HepG2 (cell line): Measurements from ENCODE around the gene SNX19. TPM values are rescaled to one million over a fixed set of nuclear protein-coding genes. Genes with fewer than 3 reads are reported as not detected.

Experiments used
- ARNT ChIP-seq: fragments of 450-650 bp; IDR thresholded peaks from 2 replicates; pipeline ENCODE4 v1.6.1; 2017
- ATF6 ChIP-seq: sonication (generic); formaldehyde crosslinking; conservative IDR thresholded peaks from 2 replicates; pipeline ENCODE4 v1.4.0; 2020; ENCODE audit warnings: missing genetic modification reagents
- ATF7 ChIP-seq, 2 experiments: fragments of 450-650 bp in 1 of 2; sonication (generic) in 1 of 2; formaldehyde crosslinking in 1 of 2; IDR thresholded peaks; 2 replicates each; pipeline versions ENCODE4 v1.4.0 to v1.6.1; 2016 to 2020; ENCODE audit warnings: antibody characterized with exemption in 1 of 2, mild to moderate bottlenecking in 1 of 2, missing genetic modification reagents in 1 of 2
- CC2D1A ChIP-seq: sonication (generic); formaldehyde crosslinking; IDR thresholded peaks from 2 replicates; pipeline ENCODE4 v1.8.1; 2023; ENCODE audit warnings: mild to moderate bottlenecking, missing genetic modification reagents
- ELF4 ChIP-seq: sonication (generic); formaldehyde crosslinking; IDR thresholded peaks from 2 replicates; pipeline ENCODE4 v1.5.0; 2020; ENCODE audit warnings: missing genetic modification reagents, mild to moderate bottlenecking, moderate library complexity, borderline replicate concordance
- HDAC2 ChIP-seq: sonication (generic); formaldehyde crosslinking; IDR thresholded peaks from 2 replicates; pipeline ENCODE4 v1.4.0; 2020; ENCODE audit warnings: missing genetic modification reagents
- HMGXB4 ChIP-seq, 2 experiments: sonication (generic) in 1 of 2; formaldehyde crosslinking in 1 of 2; IDR thresholded peaks; 2 replicates each; pipeline versions ENCODE4 v1.4.0 to v1.6.1; 2018 to 2020; ENCODE audit warnings: missing genetic modification reagents in 2 of 2, borderline replicate concordance in 1 of 2, low read depth in 1 of 2, mild to moderate bottlenecking in 1 of 2, missing biosample characterization in 1 of 2
- HOXA3 ChIP-seq: sonication (generic); formaldehyde crosslinking; IDR thresholded peaks from 2 replicates; pipeline ENCODE4 v1.5.0; 2020; ENCODE audit warnings: missing genetic modification reagents
- KLF16 ChIP-seq, 2 experiments: sonication (generic) in 1 of 2; formaldehyde crosslinking in 1 of 2; IDR thresholded peaks; 2 replicates each; pipeline versions ENCODE4 v1.6.1 to v1.8.0; 2016 to 2023; ENCODE audit warnings: missing genetic modification reagents in 2 of 2, missing compliant biosample characterization in 1 of 2
- MXD3 ChIP-seq: IDR thresholded peaks from 2 replicates; pipeline ENCODE4 v1.6.1; 2016; ENCODE audit warnings: mild to moderate bottlenecking, missing biosample characterization, missing genetic modification reagents
- PHF20 ChIP-seq: sonication (generic); formaldehyde crosslinking; IDR thresholded peaks from 2 replicates; pipeline ENCODE4 v1.5.0; 2020; ENCODE audit warnings: mild to moderate bottlenecking, missing genetic modification reagents
- PHF5A ChIP-seq: IDR thresholded peaks from one replicate; pipeline ENCODE4 v1.6.1; 2018; ENCODE audit warnings: low read depth, missing genetic modification reagents; ENCODE audit not compliant: unreplicated experiment
- POGZ ChIP-seq: sonication (generic); formaldehyde crosslinking; IDR thresholded peaks from 2 replicates; pipeline ENCODE4 v1.4.0; 2020; ENCODE audit warnings: mild to moderate bottlenecking, missing genetic modification reagents
- PREB ChIP-seq: sonication (generic); formaldehyde crosslinking; IDR thresholded peaks from 2 replicates; pipeline ENCODE4 v1.4.0; 2020; ENCODE audit warnings: missing genetic modification reagents
- RELA ChIP-seq: sonication (generic); formaldehyde crosslinking; IDR thresholded peaks from 2 replicates; pipeline ENCODE4 v1.4.0; 2020; ENCODE audit warnings: missing genetic modification reagents
- REXO4 ChIP-seq: sonication (generic); formaldehyde crosslinking; IDR thresholded peaks from 2 replicates; pipeline ENCODE4 v1.8.0; 2022; ENCODE audit warnings: missing genetic modification reagents, mild to moderate bottlenecking, borderline replicate concordance
- SSRP1 ChIP-seq: IDR thresholded peaks from 2 replicates; pipeline ENCODE4 v1.6.1; 2016; ENCODE audit warnings: control low read depth
- ZBTB2 ChIP-seq: sonication (generic); formaldehyde crosslinking; IDR thresholded peaks from 2 replicates; pipeline ENCODE4 v1.8.0; 2022; ENCODE audit warnings: low read depth, missing genetic modification reagents
- ZFX ChIP-seq: sonication (generic); formaldehyde crosslinking; IDR thresholded peaks from 2 replicates; pipeline ENCODE4 v1.4.0; 2020; ENCODE audit warnings: mild to moderate bottlenecking, low read depth, missing genetic modification reagents, moderate library complexity
- ZNF17 ChIP-seq: sonication (generic); formaldehyde crosslinking; IDR thresholded peaks from 2 replicates; pipeline ENCODE4 v1.5.0; 2020; ENCODE audit warnings: mild to moderate bottlenecking, missing genetic modification reagents
- ZNF230 ChIP-seq: sonication (generic); formaldehyde crosslinking; IDR thresholded peaks from 2 replicates; pipeline ENCODE4 v1.4.0; 2020; ENCODE audit warnings: mild to moderate bottlenecking, missing genetic modification reagents
- ZNF451 ChIP-seq: sonication (generic); formaldehyde crosslinking; IDR thresholded peaks from 2 replicates; pipeline ENCODE4 v1.5.0; 2020; ENCODE audit warnings: mild to moderate bottlenecking, missing genetic modification reagents
- ZNF460 ChIP-seq: sonication (generic); formaldehyde crosslinking; IDR thresholded peaks from 2 replicates; pipeline ENCODE4 v1.5.1; 2020; ENCODE audit warnings: missing genetic modification reagents, mild to moderate bottlenecking, borderline replicate concordance
- ZNF567 ChIP-seq: sonication (generic); formaldehyde crosslinking; IDR thresholded peaks from 2 replicates; pipeline ENCODE4 v1.8.1; 2023; ENCODE audit warnings: mild to moderate bottlenecking, missing genetic modification reagents, borderline replicate concordance
- ZNF746 ChIP-seq: sonication (generic); formaldehyde crosslinking; IDR thresholded peaks from 2 replicates; pipeline ENCODE4 v1.8.0; 2022; ENCODE audit warnings: mild to moderate bottlenecking, missing genetic modification reagents
- ZSCAN29 ChIP-seq: sonication (generic); formaldehyde crosslinking; conservative IDR thresholded peaks from 2 replicates; pipeline ENCODE4 v1.4.0; 2020; ENCODE audit warnings: mild to moderate bottlenecking, missing genetic modification reagents
- polyA plus RNA-seq, 8 experiments: library from polyadenylated mRNA; depleted of rRNA in 3 of 8; stranded (reverse) in 7 of 8; unstranded in 1 of 8; fragments of >200 nt; fragmentation: Illumina TruSeq in 4 of 8; extraction: Trizol in 4 of 8; gene quantifications; 2 replicates each; pipeline versions ENCODE4 v1.2.1 to v1.2.3, GENCODE V29; 2011 to 2016; ENCODE audit warnings: low read depth in 4 of 8, missing spikeins in 1 of 8, mixed read lengths in 1 of 8; ENCODE audit not compliant: insufficient read depth in 1 of 8
- total RNA-seq, 5 experiments: library from RNA; depleted of rRNA; stranded (reverse); fragments of >200 nt; fragmentation: Illumina TruSeq; extraction: Trizol; gene quantifications; 2 replicates each; pipeline ENCODE4 v1.2.3, GENCODE V29; 2016; ENCODE audit warnings: low read depth in 1 of 5

SNX19 gene
- total and polyA plus RNA-seq, 2 of the 13 experiments (the other 11 are each of a cell fraction or from before 2014, with no cell fraction given), result 0.13 to 0.27 TPM

GRCh38 chr11:130865774-130866114 is 50.5 kb downstream of the SNX19 start (continued):
- TF ChIP-seq ELF4 (CRISPR knock-in tag) (no peak), ZNF460 (no peak), REXO4 (CRISPR knock-in tag) (no peak), ZBTB2 (CRISPR knock-in tag) (no peak), ATF6 (CRISPR knock-in tag) (no peak), ZNF746 (CRISPR knock-in tag) (no peak), ATF7 (IDR thresholded peaks at IDR 0.05) (no peak), ATF7 (CRISPR knock-in tag; IDR thresholded peaks at IDR 0.05) (no peak), HDAC2 (CRISPR knock-in tag) (no peak), CC2D1A (CRISPR knock-in tag) (no peak), PHF5A (CRISPR knock-in tag) (no peak), PHF20 (CRISPR knock-in tag) (no peak), KLF16 (CRISPR knock-in tag; IDR thresholded peaks at IDR 0.05) (no peak), POGZ (CRISPR knock-in tag) (no peak), ZNF451 (CRISPR knock-in tag) (no peak), ZNF567 (no peak), ZSCAN29 (CRISPR knock-in tag) (no peak), HOXA3 (CRISPR knock-in tag) (peak; percentile 31; the same call in 1 of the 2 replicates), ZNF17 (CRISPR knock-in tag) (no peak), RELA (CRISPR knock-in tag) (no peak), ZNF230 (CRISPR knock-in tag) (no peak), SSRP1 (CRISPR knock-in tag) (no peak), PREB (CRISPR knock-in tag) (no peak), HMGXB4 (CRISPR knock-in tag; IDR thresholded peaks at IDR 0.05; ENCODE audit: borderline replicate concordance in 1 of 2, low read depth in 1 of 2) (no peak), ARNT (no peak), MXD3 (CRISPR knock-in tag) (no peak), ZFX (CRISPR knock-in tag) (peak; percentile 77)
